ENCODE measurements around the gene UPB1.

UPB1 gene

DNA sequence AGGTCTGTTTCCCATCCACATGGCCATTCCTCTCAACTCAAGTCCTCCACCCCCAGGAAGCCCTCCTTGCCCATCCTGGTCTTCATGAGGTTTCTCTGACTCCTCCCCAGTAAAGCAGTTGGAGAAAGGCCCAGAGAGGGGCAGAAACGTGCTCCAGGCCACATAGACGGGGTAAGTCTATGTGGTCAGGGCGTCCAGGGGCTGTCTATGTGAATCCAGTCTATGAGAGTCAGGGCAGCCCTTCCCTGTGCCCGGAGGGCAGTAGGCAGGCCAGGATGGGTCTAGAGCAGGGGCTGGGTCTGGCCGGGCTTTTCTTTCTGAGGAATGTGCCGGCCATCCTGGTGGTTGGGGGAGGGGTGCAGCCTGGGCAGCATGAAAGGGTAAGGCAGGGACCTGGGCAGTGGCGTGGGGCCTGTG lies 48.1 kb downstream of the UPB1 start:
- Histone ChIP-seq H3K27me3 (ENCODE audit: insufficient read depth, poor library complexity, severe bottlenecking) (no peaks in the 10 kb centered on the region), H3K4me3 (replicated peaks; ENCODE audit: insufficient read depth, low read length) (no peak overlapping the region), H3K27ac (replicated peaks) (peak overlapping the region; percentile 63)
- DNase-seq (ENCODE audit: low read depth in 1 of 2, low spot score in 1 of 2) = no peak
- no peak for TF ChIP-seq SPI1 (IDR thresholded peaks at IDR 0.05; ENCODE audit: borderline replicate concordance, low read depth)
- no peak for TF ChIP-seq POLR2AphosphoS5 (IDR thresholded peaks at IDR 0.05; ENCODE audit: low read depth)

DNA sequence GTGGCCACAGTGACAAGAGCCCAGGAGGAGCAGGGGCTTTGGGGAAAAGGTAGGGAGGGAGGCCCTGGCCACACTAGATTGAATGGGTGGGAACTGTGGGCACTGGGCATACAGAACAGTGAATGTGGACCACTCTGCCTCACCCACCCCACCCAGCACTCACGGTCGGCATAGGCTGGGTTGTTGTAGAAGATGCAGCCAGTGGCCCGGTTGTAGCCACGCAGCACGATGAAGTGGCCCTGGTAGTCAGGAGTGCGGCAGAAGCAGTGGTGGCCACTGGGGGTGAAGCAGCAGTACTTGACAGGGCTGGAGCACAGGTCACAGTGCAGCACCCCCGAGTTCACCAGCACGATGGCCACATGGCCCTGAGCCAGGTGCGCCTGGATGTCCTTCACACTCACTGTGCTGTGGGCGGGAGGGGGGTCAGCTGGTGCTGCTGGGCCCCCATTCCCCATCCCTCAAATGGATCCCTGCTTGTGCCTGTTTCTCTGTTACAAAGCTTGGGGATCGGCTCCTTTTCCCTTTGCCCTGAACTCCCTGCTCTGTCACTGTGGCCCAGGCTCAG lies 48.6 kb downstream of the UPB1 start:
- H3K27ac ChIP-seq (replicated peaks) = no peak overlapping the region
- DNase-seq (ENCODE audit: low read depth in 1 of 2, low spot score in 1 of 2) = no peak
- TF ChIP-seq SPI1 (IDR thresholded peaks at IDR 0.05; ENCODE audit: borderline replicate concordance, low read depth) = no peak
- TF ChIP-seq POLR2AphosphoS5 (IDR thresholded peaks at IDR 0.05; ENCODE audit: low read depth) = no peak
- no peak for TF ChIP-seq GABPA (IDR thresholded peaks at IDR 0.05; ENCODE audit: low read depth)
- TF ChIP-seq, protein P1, sequence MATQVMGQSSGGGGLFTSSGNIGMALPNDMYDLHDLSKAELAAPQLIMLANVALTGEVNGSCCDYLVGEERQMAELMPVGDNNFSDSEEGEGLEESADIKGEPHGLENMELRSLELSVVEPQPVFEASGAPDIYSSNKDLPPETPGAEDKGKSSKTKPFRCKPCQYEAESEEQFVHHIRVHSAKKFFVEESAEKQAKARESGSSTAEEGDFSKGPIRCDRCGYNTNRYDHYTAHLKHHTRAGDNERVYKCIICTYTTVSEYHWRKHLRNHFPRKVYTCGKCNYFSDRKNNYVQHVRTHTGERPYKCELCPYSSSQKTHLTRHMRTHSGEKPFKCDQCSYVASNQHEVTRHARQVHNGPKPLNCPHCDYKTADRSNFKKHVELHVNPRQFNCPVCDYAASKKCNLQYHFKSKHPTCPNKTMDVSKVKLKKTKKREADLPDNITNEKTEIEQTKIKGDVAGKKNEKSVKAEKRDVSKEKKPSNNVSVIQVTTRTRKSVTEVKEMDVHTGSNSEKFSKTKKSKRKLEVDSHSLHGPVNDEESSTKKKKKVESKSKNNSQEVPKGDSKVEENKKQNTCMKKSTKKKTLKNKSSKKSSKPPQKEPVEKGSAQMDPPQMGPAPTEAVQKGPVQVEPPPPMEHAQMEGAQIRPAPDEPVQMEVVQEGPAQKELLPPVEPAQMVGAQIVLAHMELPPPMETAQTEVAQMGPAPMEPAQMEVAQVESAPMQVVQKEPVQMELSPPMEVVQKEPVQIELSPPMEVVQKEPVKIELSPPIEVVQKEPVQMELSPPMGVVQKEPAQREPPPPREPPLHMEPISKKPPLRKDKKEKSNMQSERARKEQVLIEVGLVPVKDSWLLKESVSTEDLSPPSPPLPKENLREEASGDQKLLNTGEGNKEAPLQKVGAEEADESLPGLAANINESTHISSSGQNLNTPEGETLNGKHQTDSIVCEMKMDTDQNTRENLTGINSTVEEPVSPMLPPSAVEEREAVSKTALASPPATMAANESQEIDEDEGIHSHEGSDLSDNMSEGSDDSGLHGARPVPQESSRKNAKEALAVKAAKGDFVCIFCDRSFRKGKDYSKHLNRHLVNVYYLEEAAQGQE (IDR thresholded peaks at IDR 0.05; ENCODE audit: insufficient replicate concordance, low read depth) = no peak
- TF ChIP-seq, protein P2, sequence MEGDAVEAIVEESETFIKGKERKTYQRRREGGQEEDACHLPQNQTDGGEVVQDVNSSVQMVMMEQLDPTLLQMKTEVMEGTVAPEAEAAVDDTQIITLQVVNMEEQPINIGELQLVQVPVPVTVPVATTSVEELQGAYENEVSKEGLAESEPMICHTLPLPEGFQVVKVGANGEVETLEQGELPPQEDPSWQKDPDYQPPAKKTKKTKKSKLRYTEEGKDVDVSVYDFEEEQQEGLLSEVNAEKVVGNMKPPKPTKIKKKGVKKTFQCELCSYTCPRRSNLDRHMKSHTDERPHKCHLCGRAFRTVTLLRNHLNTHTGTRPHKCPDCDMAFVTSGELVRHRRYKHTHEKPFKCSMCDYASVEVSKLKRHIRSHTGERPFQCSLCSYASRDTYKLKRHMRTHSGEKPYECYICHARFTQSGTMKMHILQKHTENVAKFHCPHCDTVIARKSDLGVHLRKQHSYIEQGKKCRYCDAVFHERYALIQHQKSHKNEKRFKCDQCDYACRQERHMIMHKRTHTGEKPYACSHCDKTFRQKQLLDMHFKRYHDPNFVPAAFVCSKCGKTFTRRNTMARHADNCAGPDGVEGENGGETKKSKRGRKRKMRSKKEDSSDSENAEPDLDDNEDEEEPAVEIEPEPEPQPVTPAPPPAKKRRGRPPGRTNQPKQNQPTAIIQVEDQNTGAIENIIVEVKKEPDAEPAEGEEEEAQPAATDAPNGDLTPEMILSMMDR (IDR thresholded peaks at IDR 0.05; ENCODE audit: insufficient read depth, low read length) = no peak

DNA sequence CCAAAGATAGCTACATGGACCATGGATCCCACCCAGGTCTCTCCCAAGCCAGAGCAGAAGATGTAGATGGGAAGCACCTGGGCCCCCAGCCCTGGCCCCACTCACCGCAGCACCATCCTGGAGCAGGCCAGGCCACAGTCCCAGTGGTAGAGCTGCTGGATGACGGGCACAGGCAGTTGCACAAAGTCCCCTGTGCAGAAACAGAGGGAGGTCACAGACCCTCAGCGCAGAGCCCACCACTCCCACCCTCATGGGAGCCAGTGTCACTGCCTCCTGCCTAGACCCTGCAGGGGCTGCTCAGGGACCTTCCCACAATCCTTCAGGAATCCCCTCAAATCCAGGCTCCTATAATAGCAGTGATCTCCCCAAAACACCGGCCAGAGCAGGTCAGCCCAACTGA lies 53.7 kb downstream of the UPB1 start:
- Histone ChIP-seq H3K27ac (replicated peaks) (peak overlapping the region; percentile 79; the same call in 1 of the 2 replicates), H3K4me3 (replicated peaks; ENCODE audit: insufficient read depth, low read length) (no peak overlapping the region), H3K27me3 (ENCODE audit: insufficient read depth, poor library complexity, severe bottlenecking) (no peaks in the 10 kb centered on the region)
- TF ChIP-seq, protein P1 (IDR thresholded peaks at IDR 0.05; ENCODE audit: insufficient replicate concordance, low read depth) = no peak
- TF ChIP-seq SPI1 (IDR thresholded peaks at IDR 0.05; ENCODE audit: borderline replicate concordance, low read depth) (no peak), GABPA (IDR thresholded peaks at IDR 0.05; ENCODE audit: low read depth) (no peak), POLR2AphosphoS5 (IDR thresholded peaks at IDR 0.05; ENCODE audit: low read depth) (no peak)
- TF ChIP-seq, protein P2 (IDR thresholded peaks at IDR 0.05; ENCODE audit: insufficient read depth, low read length) = no peak
- no peak for DNase-seq (ENCODE audit: low read depth in 1 of 2, low spot score in 1 of 2)

More for the DNA sequence above, 48.6 kb downstream of the UPB1 start:
- Histone ChIP-seq H3K27me3 (ENCODE audit: insufficient read depth, poor library complexity, severe bottlenecking) (no peaks in the 10 kb centered on the region), H3K4me3 (replicated peaks; ENCODE audit: insufficient read depth, low read length) (no peak overlapping the region)

DNA sequence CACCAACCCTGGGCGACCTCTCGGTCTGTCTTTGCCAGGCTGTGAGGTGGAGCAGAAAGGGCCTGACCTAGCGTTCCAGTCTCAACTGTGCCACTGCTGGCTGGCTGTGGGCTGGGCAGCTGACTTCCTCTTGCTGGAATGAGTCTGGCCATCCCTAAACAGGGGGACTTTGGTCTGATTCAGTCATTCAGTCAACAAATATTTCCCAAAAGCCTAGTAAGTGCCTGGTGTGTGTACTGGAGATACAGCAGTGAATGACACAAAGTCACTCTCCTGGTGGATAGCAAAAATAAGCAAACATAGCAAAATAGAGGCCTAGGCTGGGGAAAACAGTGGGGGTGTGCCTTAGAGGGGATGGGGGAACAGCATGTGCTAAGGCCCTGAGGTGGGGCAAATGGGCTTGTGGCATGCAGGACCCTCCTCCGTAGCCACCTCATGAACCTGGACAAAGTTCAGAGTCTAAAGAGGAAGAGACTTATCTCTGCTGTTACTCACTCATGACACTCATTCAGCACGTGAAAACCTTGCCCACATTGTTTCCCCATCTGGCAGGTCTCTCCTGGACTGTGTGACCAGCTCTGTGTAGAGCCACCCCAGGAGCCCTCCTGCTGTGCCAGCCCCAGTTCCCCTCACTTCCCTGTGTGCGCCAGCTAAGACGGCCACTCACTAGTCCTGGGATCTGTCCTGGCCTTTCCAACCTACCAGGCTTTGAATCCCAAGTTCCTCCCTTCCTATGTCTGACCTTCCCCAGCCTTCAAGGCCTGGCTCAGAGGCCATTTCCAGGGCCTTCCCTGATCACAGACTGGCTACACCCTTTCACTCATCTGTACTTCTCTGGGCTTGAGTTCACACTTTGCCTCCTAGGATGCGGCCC lies 55.1 kb downstream of the UPB1 start:
- no peak overlapping the region for H3K4me3 ChIP-seq (replicated peaks; ENCODE audit: insufficient read depth, low read length)
- H3K27ac ChIP-seq (replicated peaks) = peak overlapping the region; percentile 79
- no peaks in the 10 kb centered on the region for H3K27me3 ChIP-seq (ENCODE audit: insufficient read depth, poor library complexity, severe bottlenecking)
- DNase-seq (ENCODE audit: low read depth in 1 of 2, low spot score in 1 of 2) = peak in 1 of 2 experiments; percentile 85
- TF ChIP-seq SPI1 (IDR thresholded peaks at IDR 0.05; ENCODE audit: borderline replicate concordance, low read depth) (peak; percentile 78; the same call in 1 of the 2 replicates), GABPA (IDR thresholded peaks at IDR 0.05; ENCODE audit: low read depth) (no peak)

Data from HL-60 (cell line).